ENCODE measurements around the gene ATXN7. TPM values are rescaled to one million over a fixed set of nuclear protein-coding genes. Genes with fewer than 3 reads are reported as not detected.

The ATXN7 gene
- polyA plus RNA-seq, 3 donors, result 2.7 to 29.5 (median 3.2) TPM

- Mint-ChIP-seq H3K9me3 (no peaks in the 10 kb centered on the region), H3K27me3 (ENCODE audit: low read depth in 3 of 3) (no peaks in the 10 kb centered on the region), H3K4me3 (no peak overlapping the region), H3K27ac (no peak overlapping the region), H3K36me3 (peaks cover 27 to 38% of the 10 kb centered on the region in 2 donors), H3K4me1 (peaks cover 36% of the 10 kb centered on the region)
- Histone ChIP-seq H4K20me1 (ENCODE audit: insufficient read depth, low read length) (peaks cover 99% of the 10 kb centered on the region), H3K36me3 (replicated peaks in 1 of 2; ENCODE audit: control insufficient read depth in 1 of 2, insufficient read depth in 2 of 2, low read length in 2 of 2) (peaks cover 0 to 28% of the 10 kb centered on the region in 2 donors), H3K4me1 (ENCODE audit: control insufficient read depth in 1 of 2, insufficient read depth in 2 of 2, low read length in 2 of 2) (peaks cover 23 to 28% of the 10 kb centered on the region in 2 donors), H3K9me3 (replicated peaks in 1 of 2; ENCODE audit: control insufficient read depth in 1 of 2, insufficient read depth in 1 of 2, low read length in 2 of 2) (no peaks in the 10 kb centered on the region), H3K4me3 (replicated peaks in 1 of 3; ENCODE audit: low read depth in 2 of 3, low read length in 3 of 3) (no peak overlapping the region), H3K27me3 (ENCODE audit: control insufficient read depth in 2 of 2, insufficient read depth in 2 of 2, low read length in 2 of 2) (no peaks in the 10 kb centered on the region), H3K79me2 (ENCODE audit: insufficient read depth, low read length) (peaks cover 96% of the 10 kb centered on the region), H3K9ac (ENCODE audit: insufficient read depth, low read length, poor library complexity, severe bottlenecking) (no peak overlapping the region), H2AFZ (ENCODE audit: insufficient read depth, low read depth, low read length, poor library complexity, severe bottlenecking) (no peak overlapping the region), H3K27ac (ENCODE audit: low read depth in 1 of 2, low read length in 2 of 2) (peak overlapping the region in 1 of 2 donors; percentile 46), H3K4me2 (replicated peaks; ENCODE audit: extremely low read depth, low read length, poor library complexity, severe bottlenecking) (no peak overlapping the region)
- intact Hi-C loops (cut with micrococcal nuclease), result no loop called here
- TF ChIP-seq, protein P1, sequence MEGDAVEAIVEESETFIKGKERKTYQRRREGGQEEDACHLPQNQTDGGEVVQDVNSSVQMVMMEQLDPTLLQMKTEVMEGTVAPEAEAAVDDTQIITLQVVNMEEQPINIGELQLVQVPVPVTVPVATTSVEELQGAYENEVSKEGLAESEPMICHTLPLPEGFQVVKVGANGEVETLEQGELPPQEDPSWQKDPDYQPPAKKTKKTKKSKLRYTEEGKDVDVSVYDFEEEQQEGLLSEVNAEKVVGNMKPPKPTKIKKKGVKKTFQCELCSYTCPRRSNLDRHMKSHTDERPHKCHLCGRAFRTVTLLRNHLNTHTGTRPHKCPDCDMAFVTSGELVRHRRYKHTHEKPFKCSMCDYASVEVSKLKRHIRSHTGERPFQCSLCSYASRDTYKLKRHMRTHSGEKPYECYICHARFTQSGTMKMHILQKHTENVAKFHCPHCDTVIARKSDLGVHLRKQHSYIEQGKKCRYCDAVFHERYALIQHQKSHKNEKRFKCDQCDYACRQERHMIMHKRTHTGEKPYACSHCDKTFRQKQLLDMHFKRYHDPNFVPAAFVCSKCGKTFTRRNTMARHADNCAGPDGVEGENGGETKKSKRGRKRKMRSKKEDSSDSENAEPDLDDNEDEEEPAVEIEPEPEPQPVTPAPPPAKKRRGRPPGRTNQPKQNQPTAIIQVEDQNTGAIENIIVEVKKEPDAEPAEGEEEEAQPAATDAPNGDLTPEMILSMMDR (IDR thresholded peaks at IDR 0.05), result no peak
- DNase-seq, result no peak
These were observed 78.9 kb downstream of the ATXN7 start for GRCh38 chr3:63942528-63942927.

DNA sequence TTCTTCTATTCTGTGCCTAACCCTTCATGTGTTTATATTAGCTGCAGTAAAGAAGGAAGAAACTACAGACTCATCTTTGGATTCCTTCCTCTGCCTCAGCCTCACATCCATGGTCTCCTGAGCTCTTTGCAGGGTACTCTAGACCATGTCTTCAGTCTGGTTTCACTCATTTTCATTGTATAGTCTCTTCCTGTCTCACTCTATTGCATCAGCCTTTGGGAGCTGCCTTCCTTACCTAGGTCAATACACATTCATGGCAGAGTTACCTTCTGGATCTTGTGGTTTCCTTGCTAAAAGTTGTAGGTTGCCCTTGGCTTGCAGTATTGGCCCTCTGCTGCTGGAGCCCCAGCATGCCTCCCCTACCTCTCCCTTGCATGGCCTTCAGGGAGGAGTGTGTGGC, 80.0 kb downstream of the ATXN7 start:
- H4K20me1 ChIP-seq (ENCODE audit: insufficient read depth, low read length), result peaks cover 100% of the 10 kb centered on the region
- H3K27ac ChIP-seq (ENCODE audit: low read depth in 1 of 2, low read length in 2 of 2), result peak overlapping the region in 1 of 2 donors; percentile 46
- H3K4me3 Mint-ChIP-seq, result no peak overlapping the region
- peaks cover 32 to 40% of the 10 kb centered on the region in 2 donors for H3K36me3 Mint-ChIP-seq
- intact Hi-C loops (cut with micrococcal nuclease), result no loop called here
- H3K4me1 Mint-ChIP-seq, result peaks cover 33% of the 10 kb centered on the region
- no peak overlapping the region for H2AFZ ChIP-seq (ENCODE audit: insufficient read depth, low read depth, low read length, poor library complexity, severe bottlenecking)
- H3K4me2 ChIP-seq (replicated peaks; ENCODE audit: extremely low read depth, low read length, poor library complexity, severe bottlenecking), result no peak overlapping the region
- no peaks in the 10 kb centered on the region for H3K9me3 Mint-ChIP-seq
- no peaks in the 10 kb centered on the region for H3K27me3 Mint-ChIP-seq (ENCODE audit: low read depth in 3 of 3)
- DNase-seq, result no peak
- H3K79me2 ChIP-seq (ENCODE audit: insufficient read depth, low read length), result peaks cover 96% of the 10 kb centered on the region
- TF ChIP-seq, protein P1 (IDR thresholded peaks at IDR 0.05), result no peak
- H3K4me3 ChIP-seq (replicated peaks in 1 of 3; ENCODE audit: low read depth in 2 of 3, low read length in 3 of 3), result no peak overlapping the region
- H3K4me1 ChIP-seq (ENCODE audit: control insufficient read depth in 1 of 2, insufficient read depth in 2 of 2, low read length in 2 of 2), result peaks cover 12 to 17% of the 10 kb centered on the region in 2 donors
- peak overlapping the region in 2 of 7 donors; percentile 31 to 52 for H3K27ac Mint-ChIP-seq
- no peaks in the 10 kb centered on the region for H3K9me3 ChIP-seq (replicated peaks in 1 of 2; ENCODE audit: control insufficient read depth in 1 of 2, insufficient read depth in 1 of 2, low read length in 2 of 2)
- H3K9ac ChIP-seq (ENCODE audit: insufficient read depth, low read length, poor library complexity, severe bottlenecking), result no peak overlapping the region
- no peaks in the 10 kb centered on the region for H3K27me3 ChIP-seq (ENCODE audit: control insufficient read depth in 2 of 2, insufficient read depth in 2 of 2, low read length in 2 of 2)
- peaks cover 0 to 28% of the 10 kb centered on the region in 2 donors for H3K36me3 ChIP-seq (replicated peaks in 1 of 2; ENCODE audit: control insufficient read depth in 1 of 2, insufficient read depth in 2 of 2, low read length in 2 of 2)
